Measurements from ENCODE around the gene ITPR2. TPM values are rescaled to one million over a fixed set of nuclear protein-coding genes. Genes with fewer than 3 reads are reported as not detected.

Gene ITPR2
- total and polyA plus RNA-seq, 2 of the 13 experiments (the other 11 are each of a cell fraction or from before 2014, with no cell fraction given) = 31.9 to 81.9 TPM

GRCh38 chr12:26452511-26452910, 380.5 kb downstream of the ITPR2 start (continued):
- TF ChIP-seq RERE (CRISPR knock-in tag; IDR thresholded peaks at IDR 0.05; ENCODE audit: low read depth) = no peak

GRCh38 chr12:26451763-26452162, 381.2 kb downstream of the ITPR2 start:
- intact Hi-C loops (cut with micrococcal nuclease; ENCODE audit: unreplicated experiment) = no loop called here
- TF ChIP-seq HIC2 (CRISPR knock-in tag; IDR thresholded peaks at IDR 0.05; ENCODE audit: low read depth) (no peak), ZFP1 (CRISPR knock-in tag; IDR thresholded peaks at IDR 0.05) (no peak), ZNF776 (CRISPR knock-in tag; IDR thresholded peaks at IDR 0.05) (no peak), ZNF343 (CRISPR knock-in tag; IDR thresholded peaks at IDR 0.05) (no peak), AKNA (CRISPR knock-in tag; IDR thresholded peaks at IDR 0.05; ENCODE audit: borderline replicate concordance) (no peak), GMEB1 (CRISPR knock-in tag; IDR thresholded peaks at IDR 0.05; ENCODE audit: borderline replicate concordance) (no peak), CENPBD1 (CRISPR knock-in tag; IDR thresholded peaks at IDR 0.05; ENCODE audit: borderline replicate concordance, low read depth) (no peak)

More at GRCh38 chr12:26451763-26452162, 381.2 kb downstream of the ITPR2 start:
- DNase-seq (ENCODE audit: low spot score) (no peak), FAIRE-seq (no peak), ATAC-seq (no peak)
- H2AFZ ChIP-seq (ENCODE audit: low read length) = no peak overlapping the region
- CTCF ChIA-PET (ENCODE audit: low intra/inter-chr PET ratio, low total read pairs) = no interaction called here
- H3K36me3 ChIP-seq (replicated peaks in 1 of 2; ENCODE audit: control insufficient read depth in 1 of 2, insufficient read depth in 2 of 2, low read length in 2 of 2) = peaks cover 15 to 40% of the 10 kb centered on the region in 2 experiments; a peak in 4 of 5 replicates
- no peaks in the 10 kb centered on the region for H3K9me3 ChIP-seq (ENCODE audit: low read length)
- in situ Hi-C loops (cut with HindIII; ENCODE audit: extremely low pct_ligation_motif_present, low pct_unique_long_range_greater_than_20kb) = no loop called here
- H4K20me1 ChIP-seq (ENCODE audit: insufficient read depth, low read length) = no peaks in the 10 kb centered on the region
- H3K27ac ChIP-seq (ENCODE audit: extremely low read length, insufficient read depth, low read length) = no peak overlapping the region
- no peak overlapping the region for H3K9ac ChIP-seq (ENCODE audit: insufficient read depth, low read depth, low read length)
- H3K4me3 ChIP-seq (replicated peaks in 1 of 3; ENCODE audit: insufficient read depth in 1 of 3, low read depth in 2 of 3, low read length in 3 of 3) = no peak overlapping the region
- no peaks in the 10 kb centered on the region for H3K4me1 ChIP-seq (ENCODE audit: insufficient read depth, low read length)
- H3K27me3 ChIP-seq (ENCODE audit: control insufficient read depth in 1 of 2, insufficient read depth in 2 of 2, low read length in 2 of 2) = no peaks in the 10 kb centered on the region; a peak in 1 of 5 replicates
- no peaks in the 10 kb centered on the region for H3K79me2 ChIP-seq (ENCODE audit: insufficient read depth, low read length)
- no peak overlapping the region for H3K4me2 ChIP-seq (ENCODE audit: low read depth, low read length)
- 96% methylated on average over 4 of the region's 4 CpGs for WGBS (ENCODE audit: low lambda C conversion rate)
- POLR2A ChIA-PET = no interaction called here
- no TSS peak for BruUV-seq (replicated peaks)
